Measurements from ENCODE around the gene FHOD1.

The FHOD1 gene

GRCh38 chr16:67207249-67208091, 39.8 kb downstream of the FHOD1 start:
- DNase-seq (ENCODE audit: low read depth in 2 of 2), result no peak

- DNase-seq (ENCODE audit: low read depth in 2 of 2), result no peak
Observed at GRCh38 chr16:67206838-67207248, 40.4 kb downstream of the FHOD1 start.

- no peak for DNase-seq (ENCODE audit: low read depth in 2 of 2)
Observed at GRCh38 chr16:67206129-67206837, 41.0 kb downstream of the FHOD1 start.

- no peak for DNase-seq (ENCODE audit: low read depth in 2 of 2)
Observed at GRCh38 chr16:67204076-67204475, 43.2 kb downstream of the FHOD1 start.

GRCh38 chr16:67202956-67203493, 44.3 kb downstream of the FHOD1 start:
- DNase-seq (ENCODE audit: low read depth in 2 of 2), result no peak

- no peak for DNase-seq (ENCODE audit: low read depth in 2 of 2)
Observed at GRCh38 chr16:67202426-67202825, 44.9 kb downstream of the FHOD1 start.

GRCh38 chr16:67201411-67202345, 45.6 kb downstream of the FHOD1 start:
- DNase-seq (ENCODE audit: low read depth in 2 of 2), result no peak

- no peak for DNase-seq (ENCODE audit: low read depth in 2 of 2)
Observed at GRCh38 chr16:67200491-67200890, 46.8 kb downstream of the FHOD1 start.

GRCh38 chr16:67199808-67200198, 47.5 kb downstream of the FHOD1 start:
- DNase-seq (ENCODE audit: low read depth in 2 of 2), result no peak

- DNase-seq (ENCODE audit: low read depth in 2 of 2), result no peak
Observed at GRCh38 chr16:67199011-67199807, 48.1 kb downstream of the FHOD1 start, which contains the start of gene ELMO3. Gene ELMO3, plus strand, starts transcription at chr16:67199131. Its CDS starts 196 bp downstream, at chr16:67199327.

GRCh38 chr16:67198238-67198734, 49.0 kb downstream of the FHOD1 start:
- DNase-seq (ENCODE audit: low read depth in 2 of 2), result no peak

- DNase-seq (ENCODE audit: low read depth in 2 of 2), result no peak
Observed at GRCh38 chr16:67197704-67198103, 49.6 kb downstream of the FHOD1 start.

- no peak for DNase-seq (ENCODE audit: low read depth in 2 of 2)
Observed at GRCh38 chr16:67196881-67197280, 50.4 kb downstream of the FHOD1 start.

- no peak for DNase-seq (ENCODE audit: low read depth in 2 of 2)
Observed at GRCh38 chr16:67195676-67196075, 51.6 kb downstream of the FHOD1 start.

GRCh38 chr16:67194260-67194659, 53.0 kb downstream of the FHOD1 start:
- DNase-seq (ENCODE audit: low read depth in 2 of 2), result no peak

- no peak for DNase-seq (ENCODE audit: low read depth in 2 of 2)
Observed at GRCh38 chr16:67193536-67193935, 53.7 kb downstream of the FHOD1 start.

- no peak for DNase-seq (ENCODE audit: low read depth in 2 of 2)
Observed at GRCh38 chr16:67192781-67193361, 54.4 kb downstream of the FHOD1 start.

- peak; percentile 73 to 76 for DNase-seq (ENCODE audit: low read depth in 2 of 2)
Observed at GRCh38 chr16:67191995-67192681, 55.1 kb downstream of the FHOD1 start, which contains the start of gene E2F4. Gene E2F4, plus strand, starts transcription at chr16:67192155. Its CDS starts 73 bp downstream, at chr16:67192228.

- DNase-seq (ENCODE audit: low read depth in 2 of 2), result no peak
Observed at GRCh38 chr16:67191411-67191994, 55.8 kb downstream of the FHOD1 start.

Data from activated CD8-positive, alpha-beta memory T cell treated with anti-CD3 and anti-CD28 coated beads for 4 hours (primary cell).